Calu3 (cell line): ENCODE measurements around the gene CLNK. TPM values are rescaled to one million over a fixed set of nuclear protein-coding genes. Genes with fewer than 3 reads are reported as not detected.

Experiments used
- BruUV-seq: library from RNA; stranded (reverse); fragments of 400-500 nt; replicated peaks from 2 replicates; lab custom pipeline; 2021; lab: Mats Ljungman, UMichigan
- CTCF ChIA-PET: fragments of 300-600 bp; sonication (Branson Sonifier 250); formaldehyde crosslinking; loops from one replicate; lab custom pipeline; 2022; ENCODE audit warnings: antibody characterized with exemption; lab: Charles Lee
- DNase-seq: peaks from one replicate; pipeline ENCODE4 v3.0.0; 2022
- H3K27ac Mint-ChIP-seq: one replicate; pipeline ENCODE4 v1.8.0; 2022; ENCODE audit warnings: mixed read lengths; ENCODE audit not compliant: unreplicated experiment
- H3K27me3 Mint-ChIP-seq: one replicate; pipeline ENCODE4 v1.8.0; 2022; ENCODE audit warnings: mixed read lengths; ENCODE audit not compliant: unreplicated experiment
- H3K36me3 Mint-ChIP-seq: one replicate; pipeline ENCODE4 v1.8.0; 2022; ENCODE audit warnings: mild to moderate bottlenecking, moderate library complexity, mixed read lengths; ENCODE audit not compliant: insufficient read depth, unreplicated experiment
- H3K4me1 Mint-ChIP-seq: one replicate; pipeline ENCODE4 v1.8.0; 2022; ENCODE audit warnings: mild to moderate bottlenecking, low read depth, mixed read lengths; ENCODE audit not compliant: unreplicated experiment
- H3K4me3 Mint-ChIP-seq: one replicate; pipeline ENCODE4 v1.8.0; 2022; ENCODE audit warnings: mild to moderate bottlenecking, low read depth, moderate library complexity, mixed read lengths; ENCODE audit not compliant: unreplicated experiment
- H3K9me3 Mint-ChIP-seq: one replicate; pipeline ENCODE4 v1.8.0; 2022; ENCODE audit warnings: low read depth, mixed read lengths; ENCODE audit not compliant: unreplicated experiment
- intact Hi-C: fragments of 100-400 bp; cut with micrococcal nuclease; formaldehyde crosslinking; loops from one replicate; pipeline ENCODE4 v1.10.0; 2022; ENCODE audit not compliant: unreplicated experiment
- total RNA-seq: library from RNA; stranded (reverse); gene quantifications from 2 replicates; pipeline ENCODE4 v1.2.3, GENCODE V29; 2022
- TF ChIP-seq, protein P1 (sequence below): fragments of 200-600 bp; IDR thresholded peaks from one replicate; pipeline ENCODE4 v1.8.0; 2022; ENCODE audit warnings: antibody characterized with exemption; ENCODE audit not compliant: unreplicated experiment

Gene CLNK
- total RNA-seq, 1 experiment from 2014 or later = not detected

DNA sequence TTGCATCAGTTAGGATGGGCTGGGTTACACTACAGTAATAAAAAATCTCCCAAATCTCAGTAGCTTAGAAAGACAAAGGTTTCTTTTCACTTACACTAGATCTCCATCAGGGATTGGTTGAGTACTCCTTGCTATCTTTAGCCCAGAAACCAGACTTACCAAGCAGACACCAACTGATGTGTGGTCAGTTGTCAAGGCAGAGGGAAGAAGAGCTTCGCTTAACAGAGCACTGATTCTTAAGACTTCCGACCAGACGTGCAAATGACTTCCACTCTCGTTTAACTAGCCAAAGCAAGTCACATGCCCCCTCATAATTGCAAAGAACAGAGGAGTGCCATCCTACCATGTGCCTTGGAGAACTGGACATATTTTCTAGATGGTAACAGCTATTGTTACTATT, 221.7 kb downstream of the CLNK start:
- Mint-ChIP-seq H3K4me3 (no peak overlapping the region), H3K9me3 (peaks cover 5% of the 10 kb centered on the region), H3K36me3 (no peaks in the 10 kb centered on the region), H3K4me1 (no peaks in the 10 kb centered on the region), H3K27me3 (peaks cover 9% of the 10 kb centered on the region), H3K27ac (no peak overlapping the region)
- BruUV-seq = no TSS peak
- intact Hi-C loops = no loop called here
- CTCF ChIA-PET = no interaction called here
- TF ChIP-seq, protein P1, sequence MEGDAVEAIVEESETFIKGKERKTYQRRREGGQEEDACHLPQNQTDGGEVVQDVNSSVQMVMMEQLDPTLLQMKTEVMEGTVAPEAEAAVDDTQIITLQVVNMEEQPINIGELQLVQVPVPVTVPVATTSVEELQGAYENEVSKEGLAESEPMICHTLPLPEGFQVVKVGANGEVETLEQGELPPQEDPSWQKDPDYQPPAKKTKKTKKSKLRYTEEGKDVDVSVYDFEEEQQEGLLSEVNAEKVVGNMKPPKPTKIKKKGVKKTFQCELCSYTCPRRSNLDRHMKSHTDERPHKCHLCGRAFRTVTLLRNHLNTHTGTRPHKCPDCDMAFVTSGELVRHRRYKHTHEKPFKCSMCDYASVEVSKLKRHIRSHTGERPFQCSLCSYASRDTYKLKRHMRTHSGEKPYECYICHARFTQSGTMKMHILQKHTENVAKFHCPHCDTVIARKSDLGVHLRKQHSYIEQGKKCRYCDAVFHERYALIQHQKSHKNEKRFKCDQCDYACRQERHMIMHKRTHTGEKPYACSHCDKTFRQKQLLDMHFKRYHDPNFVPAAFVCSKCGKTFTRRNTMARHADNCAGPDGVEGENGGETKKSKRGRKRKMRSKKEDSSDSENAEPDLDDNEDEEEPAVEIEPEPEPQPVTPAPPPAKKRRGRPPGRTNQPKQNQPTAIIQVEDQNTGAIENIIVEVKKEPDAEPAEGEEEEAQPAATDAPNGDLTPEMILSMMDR = no peak
- DNase-seq = no peak

DNA sequence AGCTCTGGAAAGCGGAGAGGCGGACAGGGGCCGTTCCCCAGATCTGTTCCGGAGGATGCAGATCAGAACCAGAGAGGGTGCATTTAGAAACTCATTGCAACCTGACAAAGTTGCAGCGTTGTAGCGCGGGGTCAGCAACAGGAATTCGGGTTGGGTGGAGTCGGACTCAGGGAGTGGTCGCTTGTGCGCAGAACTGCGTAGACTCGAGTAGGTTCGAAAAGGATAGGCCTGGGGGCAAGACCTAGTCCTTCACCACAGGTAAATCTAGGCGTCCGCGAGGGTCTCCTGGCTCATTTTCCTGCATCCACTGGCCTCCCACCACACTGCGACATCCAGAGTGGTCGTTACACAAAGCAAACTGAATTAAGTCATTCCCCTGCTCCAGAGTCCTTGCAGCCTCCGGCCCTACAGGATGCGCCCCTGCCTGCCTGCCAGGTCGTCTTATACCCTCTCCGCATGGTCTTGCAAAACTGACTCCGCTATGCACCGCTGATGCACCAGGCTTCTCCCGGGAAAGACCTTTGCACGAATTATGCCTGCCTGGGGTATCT, 222.6 kb downstream of the CLNK start:
- no TSS peak for BruUV-seq
- H3K4me1 Mint-ChIP-seq = no peaks in the 10 kb centered on the region
- H3K4me3 Mint-ChIP-seq = no peak overlapping the region
- DNase-seq = no peak
- H3K36me3 Mint-ChIP-seq = no peaks in the 10 kb centered on the region
- H3K27ac Mint-ChIP-seq = no peak overlapping the region
- intact Hi-C loops = no loop called here
- H3K27me3 Mint-ChIP-seq = no peaks in the 10 kb centered on the region
- TF ChIP-seq, protein P1 = no peak
- CTCF ChIA-PET = no interaction called here
- peaks cover 2% of the 10 kb centered on the region for H3K9me3 Mint-ChIP-seq

DNA sequence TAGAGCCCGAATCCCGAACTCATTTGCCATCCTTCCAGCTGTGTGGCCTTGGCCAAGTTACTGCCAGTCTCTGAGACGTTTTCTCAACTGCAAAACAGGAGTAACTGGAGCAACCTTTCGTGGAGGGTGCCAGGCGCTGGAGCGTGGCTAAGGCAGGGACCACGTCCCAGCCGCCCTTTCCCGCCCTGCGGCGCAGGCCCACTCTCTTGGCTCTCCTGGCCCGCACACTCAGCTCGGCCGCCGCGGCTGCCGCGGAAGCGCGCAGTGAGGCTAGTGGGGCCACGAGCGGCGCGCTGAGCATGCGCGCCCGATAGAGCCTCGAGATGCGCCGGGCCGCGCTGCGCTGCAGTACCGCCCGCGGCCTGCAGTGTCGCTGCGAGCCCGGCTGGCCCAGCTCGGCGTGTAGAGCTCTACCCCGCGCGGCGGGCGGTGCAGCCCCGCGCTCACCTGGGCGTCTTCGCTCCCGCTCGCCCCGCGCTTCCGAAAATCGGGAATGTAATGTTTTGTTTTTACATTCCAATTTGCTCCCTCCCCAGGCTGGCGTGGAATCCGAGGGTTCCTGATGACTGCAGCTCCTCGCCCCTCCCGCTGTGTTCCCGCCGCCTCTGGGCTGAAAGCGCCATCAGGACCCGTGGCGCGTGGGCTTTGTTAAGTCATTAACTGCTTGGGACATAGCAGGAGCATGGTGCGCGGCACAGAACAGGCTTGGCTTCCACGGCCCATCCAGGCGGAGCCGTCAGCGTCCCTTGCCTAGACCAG, 223.3 kb downstream of the CLNK start:
- Mint-ChIP-seq H3K9me3 (peaks cover 2% of the 10 kb centered on the region), H3K4me3 (no peak overlapping the region), H3K27me3 (no peaks in the 10 kb centered on the region), H3K36me3 (no peaks in the 10 kb centered on the region), H3K4me1 (no peaks in the 10 kb centered on the region), H3K27ac (no peak overlapping the region)
- DNase-seq = no peak
- TF ChIP-seq, protein P1 = no peak
- intact Hi-C loops = no loop called here
- no TSS peak for BruUV-seq
- CTCF ChIA-PET = no interaction called here

DNA sequence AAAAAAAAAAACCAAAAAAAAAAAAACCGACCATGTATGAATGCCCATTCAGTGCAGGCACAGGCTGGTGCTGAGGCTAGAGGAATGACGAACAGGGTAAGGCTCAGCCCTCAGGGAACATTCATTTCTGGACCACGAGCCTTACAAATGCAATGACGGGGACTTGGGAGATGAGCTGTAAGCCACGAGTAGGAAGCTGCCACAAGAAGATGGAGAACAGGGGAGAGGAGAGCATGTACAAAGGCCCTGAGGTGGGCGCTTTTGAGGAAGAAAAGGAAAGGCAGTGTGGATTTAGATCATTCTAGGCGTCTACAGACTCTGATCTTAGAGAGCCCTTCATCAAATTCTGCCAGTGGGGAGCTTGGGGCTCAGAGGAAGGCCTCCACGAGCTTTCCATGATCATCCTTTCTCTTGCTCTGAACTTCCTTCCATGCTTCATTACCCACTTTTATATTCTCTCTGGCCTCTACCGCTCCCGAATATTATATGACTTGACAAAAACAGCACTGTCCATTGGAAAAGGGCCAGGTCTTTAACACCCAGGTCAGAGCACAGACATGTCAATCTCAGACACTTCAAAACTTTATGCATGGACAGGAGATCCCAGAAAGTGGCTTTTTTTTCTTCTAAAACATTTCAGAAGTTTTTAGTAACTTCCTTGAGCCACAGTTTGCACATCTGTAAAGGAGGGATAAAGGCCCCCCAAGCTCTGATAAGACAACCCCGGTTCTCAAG, 224.1 kb downstream of the CLNK start:
- H3K27me3 Mint-ChIP-seq = no peaks in the 10 kb centered on the region
- H3K4me1 Mint-ChIP-seq = no peaks in the 10 kb centered on the region
- intact Hi-C loops = no loop called here
- BruUV-seq = no TSS peak
- no peak overlapping the region for H3K27ac Mint-ChIP-seq
- no peak for DNase-seq
- CTCF ChIA-PET = interaction anchor here (0.7 kb wide), 2 partner anchors 22 to 1669 kb away, joined by 3 to 4 read pairs; no protein-coding TSS in a partner anchor
- H3K4me3 Mint-ChIP-seq = no peak overlapping the region
- H3K36me3 Mint-ChIP-seq = no peaks in the 10 kb centered on the region
- peaks cover 2% of the 10 kb centered on the region for H3K9me3 Mint-ChIP-seq
- TF ChIP-seq, protein P1 = no peak
